Measurements from ENCODE around the gene MYRIP.
"Not testable (repeated sequence)": the region's sequence is repeated elsewhere in the genome, so short reads cannot be mapped to it uniquely, and the experiment has no call there.

Gene MYRIP

DNA sequence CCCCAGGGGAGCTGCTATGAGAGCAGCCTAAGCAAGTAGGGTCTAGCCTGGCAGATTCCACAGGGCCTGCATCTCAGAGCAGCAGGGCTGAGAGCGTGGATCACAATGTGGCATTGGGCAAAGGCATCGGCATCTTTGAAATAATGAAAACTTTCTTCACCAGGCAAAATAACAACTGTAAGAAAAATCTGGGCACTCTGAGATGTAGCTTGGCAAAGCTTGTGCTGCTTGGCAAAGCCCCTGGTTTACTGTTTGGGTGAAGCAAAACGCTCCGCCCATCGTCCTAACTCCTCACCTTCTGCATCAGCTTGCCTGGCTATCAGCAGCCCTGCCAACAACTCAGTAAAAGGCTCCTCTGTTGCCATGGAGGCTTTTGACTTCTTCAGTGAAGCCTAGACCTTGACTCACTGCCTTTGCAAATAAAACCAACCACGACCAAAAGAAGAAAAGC, 287.3 kb downstream of the MYRIP start:
- DNase-seq, result no peak

DNA sequence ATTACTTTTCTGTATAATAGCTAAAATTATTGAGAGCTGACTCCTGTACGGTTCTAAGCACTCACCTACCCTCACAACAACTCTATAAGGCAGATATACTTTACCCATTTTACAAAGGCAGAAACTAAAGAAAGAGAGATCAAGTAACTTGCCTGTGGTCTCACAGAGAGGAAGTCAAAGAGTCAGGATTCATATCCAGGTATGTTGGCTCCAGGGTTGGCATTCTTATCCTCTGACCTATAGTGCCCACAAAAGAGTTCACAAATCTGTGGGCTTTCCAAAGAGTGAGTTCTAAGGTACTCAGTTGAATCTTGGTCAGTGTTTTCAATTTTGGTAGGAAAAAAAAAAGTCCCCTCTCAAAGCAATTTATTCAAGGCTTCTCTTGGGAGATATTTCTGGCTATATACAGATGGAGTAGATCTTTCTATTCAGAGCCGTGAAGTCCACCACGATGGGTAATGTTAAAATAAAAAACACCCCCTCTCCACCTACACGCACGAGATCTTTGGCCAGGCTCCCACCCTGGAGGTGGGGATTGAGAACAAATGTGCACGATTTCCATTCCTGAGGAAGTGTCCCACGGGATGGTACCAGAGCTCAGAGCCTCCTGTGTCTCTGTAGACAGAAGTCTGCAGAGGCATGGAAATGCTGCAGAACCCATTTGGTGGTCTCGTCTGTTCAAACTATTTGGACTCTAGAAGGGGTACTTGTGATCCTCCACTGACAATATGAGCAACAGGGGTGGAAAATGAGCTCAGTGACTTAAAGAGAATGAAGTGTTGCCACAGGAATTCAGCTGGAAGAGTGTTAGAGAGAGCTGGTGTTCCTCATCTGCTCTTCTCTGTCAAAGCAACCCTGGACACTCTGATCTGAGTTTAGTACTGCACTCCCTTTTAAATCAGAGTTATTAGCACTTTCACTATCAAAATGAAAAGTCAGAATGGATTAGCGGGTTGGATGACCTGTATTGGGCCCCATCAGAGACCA, 288.0 kb downstream of the MYRIP start:
- DNase-seq, result no peak

DNA sequence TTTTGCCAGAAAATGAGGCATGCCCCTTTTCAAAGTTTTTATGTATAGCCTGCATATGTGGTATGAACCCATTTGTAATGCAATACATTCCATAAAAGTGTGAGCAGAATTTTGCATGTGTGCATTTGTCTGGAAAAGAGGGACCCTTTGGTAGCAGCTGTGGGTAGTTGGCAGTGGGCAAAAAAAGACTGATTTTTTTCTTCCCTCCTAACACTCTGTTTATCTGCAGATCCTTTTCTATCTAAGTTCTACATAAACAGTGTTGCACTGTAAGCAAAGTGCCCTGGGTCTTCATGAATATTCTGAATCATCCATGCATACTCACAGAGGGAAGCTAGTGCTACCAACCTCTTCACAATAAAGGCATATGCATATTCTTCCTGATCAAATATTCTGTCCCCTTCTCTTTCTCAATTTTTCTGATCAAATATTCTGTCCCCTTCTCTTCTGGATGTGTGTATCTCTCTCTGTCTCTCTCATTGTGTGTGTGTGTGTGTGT, 288.9 kb downstream of the MYRIP start:
- DNase-seq, result no peak

DNA sequence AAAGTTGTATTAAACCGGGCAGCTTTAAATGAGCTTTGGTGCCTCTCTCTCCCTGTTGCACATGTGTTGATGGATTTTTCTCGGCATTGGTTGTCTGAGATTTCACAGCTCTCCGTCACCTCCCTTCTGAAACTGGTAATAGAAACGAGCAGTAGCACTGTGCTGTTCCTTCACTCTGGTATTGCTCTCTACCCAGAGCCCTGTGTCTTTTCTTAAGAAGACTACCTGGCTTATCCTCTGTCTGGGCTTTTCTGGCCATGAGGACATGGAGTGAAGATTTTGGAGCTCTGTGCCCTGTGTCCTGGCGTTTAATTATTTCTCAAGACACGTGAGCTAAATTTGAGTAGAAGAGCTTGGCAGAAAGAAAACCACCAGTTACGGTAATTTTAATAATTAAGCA, 290.5 kb downstream of the MYRIP start:
- no peak for DNase-seq

DNA sequence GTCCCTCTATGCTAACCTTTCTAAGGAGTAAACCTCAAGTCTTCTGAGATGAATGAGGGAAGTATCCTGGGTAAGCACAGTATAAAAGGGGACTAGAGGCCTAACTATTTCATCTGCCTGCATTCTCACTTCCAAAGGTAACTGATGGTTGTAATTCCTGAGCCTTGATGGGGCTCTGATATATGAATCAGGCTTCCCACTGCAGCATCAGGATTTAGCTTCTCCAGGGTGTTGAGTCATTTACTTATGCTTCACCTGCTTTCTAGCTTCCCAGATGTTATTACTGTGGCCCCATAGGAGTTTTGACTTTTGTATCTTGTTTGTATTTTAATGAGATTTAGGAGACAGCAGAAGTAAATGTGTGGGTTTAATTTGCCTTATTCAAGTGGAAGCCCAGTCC, 292.8 kb downstream of the MYRIP start:
- no peak for DNase-seq

DNA sequence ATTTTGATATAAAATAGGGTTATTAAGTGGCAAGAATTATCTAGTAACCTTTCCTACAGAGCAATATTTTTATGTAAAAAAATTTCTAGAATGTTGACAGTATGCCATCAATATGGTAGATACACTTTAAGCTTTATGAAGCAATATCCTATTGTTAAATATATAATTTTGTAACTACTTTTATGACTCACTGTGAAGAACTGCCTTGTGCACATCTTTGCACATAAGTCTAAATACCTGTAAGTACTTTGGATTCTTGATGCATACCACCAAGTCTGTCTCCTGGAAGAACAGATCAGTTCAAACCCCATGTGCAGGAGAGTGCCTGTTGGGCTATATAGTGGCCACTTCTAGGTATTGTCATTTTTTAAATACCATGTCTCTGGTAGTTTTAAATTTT, 294.4 kb downstream of the MYRIP start:
- DNase-seq, result no peak

DNA sequence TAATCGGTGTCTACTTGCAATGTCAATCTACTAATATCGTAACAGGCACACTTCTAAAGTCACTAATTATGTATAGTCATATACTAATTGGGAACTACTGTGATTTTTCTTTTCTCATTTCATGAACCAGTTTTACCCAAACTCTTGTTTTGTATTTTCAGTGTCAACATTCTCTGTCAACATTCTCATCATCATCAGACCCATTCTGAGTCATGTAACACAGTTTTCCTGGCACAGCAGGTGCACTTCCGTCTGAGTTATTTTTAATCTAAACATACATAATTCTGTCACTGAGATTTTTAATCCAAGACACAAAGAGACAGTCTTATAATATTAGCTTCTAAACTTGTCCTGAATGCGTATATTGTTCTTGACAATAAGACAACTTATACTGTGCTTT, 295.0 kb downstream of the MYRIP start:
- no peak for DNase-seq

DNA sequence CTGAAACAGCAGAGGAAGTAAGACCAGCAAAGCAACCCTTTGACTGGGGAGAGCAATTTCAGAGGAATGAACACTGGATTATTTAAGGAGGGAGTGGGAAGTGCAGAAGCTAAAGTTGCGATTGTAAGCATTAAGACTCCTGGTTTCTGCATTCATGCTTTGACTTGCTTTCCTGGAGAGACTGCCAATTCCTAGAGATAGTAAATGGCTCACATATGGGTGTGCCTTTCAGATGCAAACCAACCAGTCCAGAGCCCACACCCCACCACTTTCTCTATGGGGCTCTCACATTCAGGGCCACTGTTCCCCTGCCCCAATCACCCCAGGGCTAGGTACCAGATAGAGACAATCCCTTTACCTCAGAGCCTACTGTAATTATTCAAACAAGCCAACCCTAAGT, 299.2 kb downstream of the MYRIP start:
- DNase-seq, result no peak

DNA sequence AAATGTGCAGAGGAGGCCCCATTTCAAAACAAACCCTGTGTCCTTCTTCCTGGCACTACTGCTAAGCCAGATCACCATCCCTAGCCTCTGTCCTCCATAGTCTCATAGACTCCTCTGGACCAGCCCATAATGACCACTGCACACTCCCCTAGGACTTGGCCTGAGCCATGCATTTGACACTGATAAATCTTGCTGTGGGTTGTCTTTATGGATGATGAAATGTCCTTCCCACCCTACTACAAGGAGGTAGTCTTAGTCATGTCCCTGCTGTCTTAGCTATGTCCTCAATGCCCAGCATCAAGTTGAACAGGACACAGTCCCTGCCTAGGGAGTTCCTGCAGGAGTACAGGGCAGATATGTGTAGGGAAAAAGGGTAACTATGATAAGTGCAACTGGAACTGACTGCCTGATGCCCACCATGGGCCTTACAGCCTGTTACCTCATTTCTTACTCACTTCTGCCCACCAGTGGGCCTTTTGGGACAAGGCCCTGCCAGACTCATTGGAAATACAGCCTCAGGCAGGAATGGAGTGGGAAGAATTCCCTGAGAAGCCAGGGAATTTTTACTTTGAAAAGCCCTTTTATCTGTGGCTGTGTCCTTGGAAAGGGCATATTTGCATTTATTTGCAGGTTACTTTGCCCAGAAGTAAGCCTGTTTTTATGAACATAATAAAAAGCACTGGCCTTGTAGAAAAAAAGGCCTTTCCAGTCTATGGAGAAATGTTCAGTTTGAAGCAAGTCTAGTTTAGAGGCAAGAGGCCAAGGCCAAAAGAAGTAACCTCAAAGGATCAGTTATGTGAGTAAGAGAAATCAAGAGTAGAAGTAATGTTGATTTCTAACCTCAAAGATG, 300.5 kb downstream of the MYRIP start:
- no peak for DNase-seq

DNA sequence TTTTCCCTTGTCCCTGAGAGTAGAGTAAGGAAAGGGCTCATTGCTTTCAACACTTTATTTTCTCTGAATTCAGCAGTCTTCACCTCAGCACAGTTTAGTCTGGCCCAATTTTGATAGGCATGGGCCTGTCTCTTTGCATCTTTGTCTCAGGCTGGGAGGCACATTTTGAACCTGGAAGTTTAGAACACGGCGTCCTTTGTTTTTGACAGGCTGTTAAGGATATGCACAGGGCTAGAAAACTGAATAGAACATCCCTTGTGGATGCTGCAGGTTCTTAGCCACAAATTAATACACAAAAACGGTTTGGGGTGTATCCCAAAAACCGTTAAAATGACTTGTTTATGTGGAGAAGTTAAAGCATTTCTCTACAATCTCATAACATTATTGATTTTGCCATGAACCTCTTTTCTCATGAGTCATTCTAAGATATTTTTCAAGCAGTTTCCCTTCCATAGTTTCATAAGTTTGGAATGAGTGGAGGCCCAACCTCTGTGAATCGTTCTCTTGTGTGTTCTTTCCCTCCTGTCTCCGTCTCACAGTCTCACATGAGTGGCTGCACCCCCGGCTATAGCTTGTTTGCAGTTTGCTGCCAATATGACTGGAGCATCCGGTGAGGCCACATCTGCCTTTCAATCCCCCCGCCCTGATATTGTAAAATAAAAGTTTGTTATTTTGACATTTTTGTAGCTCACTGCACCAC, 307.2 kb downstream of the MYRIP start:
- no peak for DNase-seq

DNA sequence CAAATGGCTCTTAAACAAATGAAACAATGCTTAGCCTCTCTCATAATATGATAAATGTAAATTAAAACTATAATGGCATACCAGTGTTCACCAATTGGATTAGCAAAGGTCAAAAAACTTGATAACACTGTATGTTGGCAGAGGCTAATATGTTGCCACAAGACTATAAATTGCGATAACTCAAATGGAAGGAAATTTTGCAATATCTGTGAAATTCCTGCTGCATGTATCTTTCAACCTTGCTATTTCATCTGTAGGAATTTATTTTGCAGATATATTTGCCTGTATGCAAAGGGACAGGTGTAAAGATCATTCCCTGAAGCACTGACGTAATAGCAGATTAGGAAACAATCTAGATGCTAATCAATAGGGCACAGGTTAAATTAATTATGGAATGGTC, 308.7 kb downstream of the MYRIP start:
- DNase-seq, result no peak

DNA sequence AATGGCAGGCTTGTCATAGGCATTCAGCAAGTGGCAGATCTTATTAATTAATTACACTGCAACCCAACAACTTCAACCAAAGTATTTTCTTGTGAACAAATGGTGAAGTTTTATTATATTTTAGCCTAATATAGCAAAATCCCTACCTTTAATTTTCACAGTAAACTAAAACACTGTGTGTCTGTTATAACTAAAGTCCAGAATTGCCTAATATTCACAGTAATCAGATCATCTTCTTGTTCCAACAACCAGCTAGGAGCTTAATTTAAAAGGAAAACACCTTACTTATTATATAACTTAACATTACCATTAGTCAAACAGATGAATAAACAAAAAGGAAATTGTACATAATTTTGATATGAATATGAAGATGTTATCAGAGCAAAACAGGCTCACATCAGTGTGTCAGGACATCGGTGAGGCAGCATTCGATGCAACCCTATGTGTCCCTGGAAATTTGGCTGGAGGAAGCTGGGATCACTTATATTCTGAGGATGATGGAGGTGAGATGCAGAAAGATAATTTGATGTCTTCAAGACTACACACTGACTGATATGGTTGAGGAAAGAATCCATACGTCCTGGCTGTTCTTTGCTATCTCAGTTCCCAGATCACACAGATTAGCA, 310.8 kb downstream of the MYRIP start:
- DNase-seq, result no peak

DNA sequence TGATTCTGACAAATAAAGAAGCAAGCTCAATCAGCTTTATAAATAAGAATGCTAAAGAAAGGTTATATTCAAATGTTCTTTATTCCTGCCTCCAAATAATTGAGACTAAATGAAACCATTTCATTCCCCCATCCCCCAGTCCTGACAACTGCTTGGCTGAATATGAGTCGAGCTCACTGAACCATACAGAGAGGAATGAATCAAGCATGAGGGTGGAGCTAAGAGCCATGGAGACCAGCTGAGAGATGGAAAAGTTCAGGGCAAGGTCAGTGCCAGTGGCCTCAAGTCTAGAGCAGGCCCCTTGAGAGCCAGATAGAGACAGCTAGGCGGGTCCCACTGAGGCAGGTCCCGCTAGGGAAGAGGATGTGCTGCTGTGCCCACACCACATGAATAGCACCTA, 311.4 kb downstream of the MYRIP start:
- no peak for DNase-seq

DNA sequence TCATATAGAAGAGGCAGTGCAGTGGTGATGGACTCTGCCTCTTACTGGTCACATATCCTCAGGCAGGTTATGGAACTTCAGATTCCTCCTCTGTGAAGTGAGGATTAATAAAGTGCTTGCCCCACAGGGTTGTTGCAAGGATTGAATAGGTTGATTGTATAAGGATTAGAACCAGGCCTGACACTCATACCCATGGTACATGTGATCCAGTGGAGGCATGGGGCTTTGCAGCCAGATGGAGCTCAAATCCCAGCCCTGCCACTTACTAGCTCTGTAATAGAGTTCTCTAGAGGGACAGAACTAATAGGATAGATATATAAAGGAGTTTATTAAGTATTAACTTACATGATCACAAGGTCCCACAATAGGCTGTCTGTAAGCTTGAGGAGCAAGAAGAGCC, 315.5 kb downstream of the MYRIP start:
- DNase-seq, result no peak

DNA sequence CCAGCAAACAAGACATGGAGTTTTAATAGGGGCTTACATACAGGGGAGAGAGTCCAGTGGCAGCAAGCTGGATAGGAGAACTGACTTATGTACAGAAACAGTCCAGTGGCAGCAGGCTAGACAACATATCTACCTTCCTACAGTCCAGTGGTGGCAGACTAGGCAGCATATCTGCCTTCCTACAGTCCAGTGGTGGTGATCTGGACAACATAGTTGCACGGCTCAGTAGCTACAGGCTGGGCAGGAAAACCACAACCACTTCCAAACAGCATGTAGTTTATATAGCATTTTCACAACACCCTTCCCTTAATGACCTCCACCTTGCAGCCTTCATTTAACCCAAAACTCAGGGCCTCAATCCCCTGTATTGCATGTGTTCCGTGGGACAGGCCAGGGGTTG, 318.8 kb downstream of the MYRIP start:
- no peak for DNase-seq

DNA sequence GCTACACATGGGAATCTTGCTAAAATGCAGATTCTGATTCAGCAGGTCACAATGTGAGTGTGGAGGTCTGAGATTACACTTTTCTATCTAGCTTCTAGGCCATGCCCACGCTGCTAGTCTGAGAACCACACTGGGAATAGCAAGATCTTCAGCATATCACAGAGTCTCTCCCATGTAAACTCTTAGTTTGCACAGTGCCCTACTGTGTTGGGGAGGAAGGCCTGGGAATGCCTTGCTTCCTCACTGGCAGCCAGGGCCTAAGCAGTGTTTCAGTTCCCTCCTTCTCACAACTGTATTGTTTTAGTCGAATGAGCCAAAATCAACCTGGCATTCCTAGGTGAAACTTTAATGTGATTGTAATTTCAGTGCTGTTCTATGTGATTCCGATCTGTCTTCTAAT, 320.1 kb downstream of the MYRIP start:
- DNase-seq, result no peak

DNA sequence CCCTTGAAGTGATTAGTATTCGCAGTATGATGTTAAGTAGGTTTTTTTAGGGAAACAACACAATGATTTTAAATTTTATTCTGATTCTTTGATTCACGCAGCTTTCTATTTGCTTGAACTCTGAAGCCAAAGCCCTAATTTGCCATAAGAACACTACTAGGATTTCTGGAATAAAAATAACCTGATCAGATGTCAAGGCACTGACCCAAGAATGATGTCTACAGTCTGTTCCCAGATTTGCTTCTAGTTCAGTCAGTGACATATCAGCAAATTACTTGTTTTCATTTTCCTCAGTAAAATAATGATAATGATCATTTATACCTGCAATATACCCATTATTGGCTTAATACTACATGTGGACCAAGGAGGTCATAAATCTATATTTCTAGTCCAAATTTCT, 320.6 kb downstream of the MYRIP start:
- DNase-seq, result no peak

DNA sequence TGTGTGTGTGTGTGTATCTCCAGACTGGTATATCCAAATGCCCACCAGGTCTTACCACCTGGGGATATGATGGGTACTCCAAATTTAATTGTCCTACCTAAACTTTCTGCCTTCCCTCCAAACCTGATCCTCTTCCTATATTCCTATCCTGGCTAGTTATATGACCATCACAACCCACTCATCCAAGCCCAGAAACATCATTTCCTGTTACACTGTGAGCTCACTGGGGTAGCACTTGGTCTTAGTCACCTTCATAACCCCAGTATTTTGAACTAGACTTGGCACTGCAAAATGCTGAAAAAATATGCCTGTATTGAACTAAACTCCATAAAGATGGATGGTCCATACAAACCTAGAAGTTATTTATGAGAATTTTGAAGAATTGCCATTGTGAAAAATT, 321.3 kb downstream of the MYRIP start:
- no peak for DNase-seq

DNA sequence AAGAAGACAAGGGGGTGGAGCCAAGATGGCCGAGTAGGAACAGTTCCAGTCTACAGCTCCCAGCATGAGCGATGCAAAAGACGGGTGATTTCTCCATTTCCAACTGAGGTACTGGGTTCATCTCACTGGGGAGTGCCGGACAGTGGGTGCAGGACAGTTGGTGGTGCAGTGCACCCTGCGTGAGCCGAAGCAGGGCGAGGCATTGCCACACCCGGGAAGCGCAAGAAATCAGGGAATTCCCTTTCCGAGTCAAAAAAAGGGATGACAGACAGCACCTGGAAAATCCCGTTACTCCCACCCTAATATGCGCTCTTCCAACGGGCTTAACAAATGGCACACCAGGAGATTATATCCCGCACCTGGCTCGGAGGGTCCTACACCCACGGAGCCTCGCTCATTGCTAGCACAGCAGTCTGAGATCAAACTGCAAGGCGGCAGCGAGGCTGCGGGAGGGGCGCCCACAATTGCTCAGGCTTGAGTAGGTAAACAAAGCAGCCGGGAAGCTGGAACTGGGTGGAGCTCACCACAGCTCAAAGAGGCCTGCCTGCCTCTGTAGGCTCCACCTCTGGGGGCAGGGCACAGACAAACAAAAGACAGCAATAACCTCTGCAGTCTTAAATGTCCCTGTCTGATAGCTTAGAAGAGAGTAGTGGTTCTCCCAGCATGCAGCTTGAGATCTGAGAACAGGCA, 324.6 kb downstream of the MYRIP start:
- not testable (repeated sequence) for DNase-seq

DNA sequence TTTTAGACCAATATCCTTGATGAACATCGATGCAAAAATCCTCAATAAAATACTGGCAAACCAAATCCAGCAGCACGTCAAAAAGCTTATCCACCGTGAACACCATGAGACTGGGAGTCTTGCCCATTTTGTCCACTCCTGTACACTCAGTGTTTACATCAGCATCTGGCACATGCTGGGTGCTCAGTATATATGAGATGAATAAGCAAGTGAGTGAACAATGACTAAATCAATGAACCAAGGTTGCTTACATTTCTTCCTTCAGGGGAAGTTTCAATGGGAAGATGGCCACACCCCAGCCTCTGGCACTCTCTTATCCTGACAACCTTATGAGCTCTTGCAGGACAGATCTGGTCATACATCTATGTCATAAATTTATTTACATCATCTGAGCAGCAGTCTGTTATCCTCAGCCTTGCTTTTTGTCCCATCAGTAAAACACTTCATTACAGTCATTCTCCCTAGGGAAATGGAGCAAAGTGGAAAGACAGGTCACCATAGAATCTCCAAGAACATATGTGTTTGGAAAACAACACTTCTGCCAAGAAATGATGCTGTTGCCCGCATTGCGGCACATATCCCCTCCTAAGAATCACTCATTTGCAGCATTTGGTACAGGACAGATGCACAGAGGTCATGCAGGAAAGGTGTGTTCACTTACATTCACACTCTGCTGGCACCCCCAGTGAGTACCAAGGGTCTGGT, 328.3 kb downstream of the MYRIP start:
- DNase-seq, result no peak

Measured in activated effector memory CD4-positive, alpha-beta T cell treated with anti-CD3 and anti-CD28 coated beads, Interleukin-2, amount 50 U/mL, for 16 hours (primary cell).